HG03175 (cell line): ENCODE data around the gene OR52I1.

ENCODE experiments used
- ATAC-seq: cut with Tn5 transposase; IDR thresholded peaks from one replicate; pipeline ENCODE4 v1.9.1; 2021; ENCODE audit warnings: mild to moderate bottlenecking, moderate library complexity; ENCODE audit not compliant: unreplicated experiment

OR52I1 gene, protein sequence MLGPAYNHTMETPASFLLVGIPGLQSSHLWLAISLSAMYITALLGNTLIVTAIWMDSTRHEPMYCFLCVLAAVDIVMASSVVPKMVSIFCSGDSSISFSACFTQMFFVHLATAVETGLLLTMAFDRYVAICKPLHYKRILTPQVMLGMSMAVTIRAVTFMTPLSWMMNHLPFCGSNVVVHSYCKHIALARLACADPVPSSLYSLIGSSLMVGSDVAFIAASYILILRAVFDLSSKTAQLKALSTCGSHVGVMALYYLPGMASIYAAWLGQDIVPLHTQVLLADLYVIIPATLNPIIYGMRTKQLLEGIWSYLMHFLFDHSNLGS

DNA sequence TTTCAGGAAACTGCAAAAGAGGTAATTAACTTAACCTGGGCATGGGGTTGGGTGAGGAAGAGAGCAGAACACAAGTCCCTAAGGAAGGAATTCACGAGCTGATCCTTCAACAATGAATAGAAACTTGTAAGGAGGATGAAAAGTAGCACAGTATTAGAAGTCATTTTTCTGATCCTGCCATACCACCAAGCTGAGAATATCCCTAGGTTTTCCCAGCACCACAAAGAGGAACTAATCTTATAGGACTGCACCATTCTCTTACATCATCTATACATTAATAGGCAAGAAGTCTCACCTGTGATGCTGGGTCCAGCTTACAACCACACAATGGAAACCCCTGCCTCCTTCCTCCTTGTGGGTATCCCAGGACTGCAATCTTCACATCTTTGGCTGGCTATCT is at the start of gene OR52I1:
OR52I1 (plus strand) TSS at position 301 of the 400 bp plus-strand sequence; CDS start at position 301, 0 bp downstream.
- no peak for ATAC-seq

DNA sequence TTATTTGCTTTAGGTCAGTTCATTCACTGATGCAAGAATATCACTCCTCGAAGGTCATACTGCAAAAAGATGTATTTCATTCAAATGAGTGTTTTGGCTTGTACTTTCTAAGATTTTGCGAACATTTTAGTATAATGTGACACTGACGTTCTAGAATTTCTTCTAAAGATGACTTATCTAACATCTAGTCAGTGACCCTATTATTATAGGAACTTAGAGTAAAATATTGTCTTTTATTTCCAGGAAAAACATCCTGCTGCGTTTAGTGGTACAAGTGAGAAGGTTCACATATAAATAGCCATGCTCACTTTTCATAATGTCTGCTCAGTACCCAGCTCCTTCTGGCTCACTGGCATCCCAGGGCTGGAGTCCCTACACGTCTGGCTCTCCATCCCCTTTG is 48.9 kb upstream of the OR52I1 start, which contains the start of gene OR52M1:
OR52M1 (plus strand) TSS at position 301 of the 400 bp plus-strand sequence; CDS start at position 301, 0 bp downstream.
- no peak for ATAC-seq

DNA sequence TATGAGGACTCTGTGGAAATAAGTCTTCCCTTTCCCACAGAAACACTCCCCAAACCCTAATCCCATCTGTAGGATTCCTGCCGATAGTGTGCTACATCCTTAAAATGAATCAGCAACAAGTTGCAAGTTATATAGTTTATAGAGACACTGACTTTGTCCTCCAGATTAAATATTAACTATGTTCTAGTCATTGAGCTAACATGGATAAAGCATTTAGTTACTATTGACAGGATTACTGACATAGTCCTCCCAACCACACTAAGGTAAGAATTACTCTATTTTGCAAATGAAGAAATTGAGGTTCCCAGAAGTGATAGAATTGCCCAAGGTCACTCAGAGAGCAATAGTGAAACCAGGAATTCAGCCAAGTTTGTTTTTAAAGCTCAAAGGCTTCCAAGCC is 47.0 kb upstream of the OR52I1 start:
- ATAC-seq = no peak

DNA sequence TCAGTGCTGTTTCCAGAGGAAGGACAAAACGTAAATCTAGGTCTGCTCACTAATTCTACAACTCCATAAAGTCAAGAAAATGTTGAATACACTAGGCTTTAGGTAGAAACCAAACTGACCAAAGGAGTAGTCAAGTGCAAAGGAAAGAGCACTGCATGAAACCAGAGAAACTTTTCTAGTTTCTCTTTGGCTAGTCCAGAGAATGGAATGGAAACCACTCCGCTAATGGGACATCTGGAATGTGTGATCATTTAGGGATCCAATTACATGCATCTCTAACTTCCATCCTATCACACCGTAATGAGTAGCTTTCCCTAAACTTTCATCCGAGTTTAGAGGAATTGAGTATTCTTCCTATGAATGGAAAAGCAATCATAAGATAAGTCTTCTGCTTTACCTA is 46.4 kb upstream of the OR52I1 start:
- no peak for ATAC-seq

DNA sequence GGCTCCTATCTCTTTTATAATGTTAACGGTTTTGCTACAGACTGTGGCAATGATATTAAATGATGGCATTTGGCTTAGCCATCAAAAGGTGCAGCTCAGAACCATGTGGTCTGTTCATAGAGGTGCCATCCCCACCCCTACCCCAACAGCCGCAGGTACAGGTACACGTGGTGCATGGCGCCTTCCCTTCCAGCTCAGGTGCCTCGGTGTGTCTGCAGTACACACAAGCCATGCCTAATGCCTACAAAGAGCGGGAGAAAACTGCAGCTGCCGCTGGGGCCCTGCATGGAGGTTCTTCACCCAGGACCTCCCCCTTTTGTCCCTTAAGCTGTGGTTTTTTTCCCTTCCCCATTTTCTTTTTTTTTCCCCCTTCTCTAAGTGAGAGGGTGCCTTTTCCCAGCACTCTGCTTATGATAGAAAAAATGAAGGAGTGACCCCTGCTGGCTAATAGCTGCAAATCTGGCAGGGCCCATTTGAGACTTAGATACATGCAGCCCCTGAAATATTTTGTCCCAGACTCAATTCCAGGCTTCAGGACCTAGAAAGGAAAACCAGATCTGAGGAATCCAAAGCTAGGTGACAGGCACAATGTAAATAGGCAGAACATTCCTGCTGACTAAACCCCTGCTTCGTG is 42.4 kb upstream of the OR52I1 start:
- no peak for ATAC-seq

DNA sequence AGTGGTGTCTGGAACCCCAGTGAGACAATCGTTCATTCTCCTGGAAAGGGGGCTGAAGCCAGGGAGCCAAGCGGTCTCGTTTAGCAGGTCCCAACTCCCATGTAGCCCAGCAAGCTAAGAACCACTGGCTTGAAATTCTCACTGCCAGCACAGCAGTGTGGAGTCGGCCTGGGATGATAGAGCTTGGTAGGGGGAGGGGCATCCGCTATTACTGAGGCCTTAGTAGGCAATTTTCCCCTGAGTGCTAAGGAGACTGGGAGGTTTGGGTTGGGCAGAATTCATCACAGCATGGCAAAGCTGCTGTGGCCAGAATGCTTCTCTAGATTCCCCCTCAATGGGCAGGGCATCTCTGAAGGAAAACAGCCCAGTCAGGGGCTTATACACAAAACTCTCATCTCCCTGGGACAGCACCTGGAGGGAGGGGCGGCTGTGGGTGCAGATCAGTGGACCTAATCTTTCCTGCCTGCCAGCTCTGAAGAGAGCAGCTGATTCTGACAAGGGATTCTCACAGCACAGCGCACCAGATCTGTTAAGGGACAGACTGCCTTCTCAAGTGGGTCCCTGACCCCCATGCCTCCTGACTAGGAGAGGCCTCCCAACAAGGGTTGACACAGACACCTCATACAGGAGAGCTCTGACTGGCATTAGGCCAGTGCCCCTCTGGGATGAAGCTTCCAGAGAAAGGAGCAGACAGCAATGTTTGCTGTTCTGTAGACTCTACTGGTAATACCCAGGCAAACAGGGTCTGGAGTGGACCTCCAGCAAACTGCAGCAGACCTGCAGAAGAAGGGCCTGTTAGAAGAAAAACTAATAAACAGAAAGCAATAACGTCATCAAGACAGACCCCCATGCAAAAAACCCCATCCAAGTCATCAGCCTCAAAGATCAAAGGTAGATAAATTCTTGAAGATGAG is 34.1 kb upstream of the OR52I1 start:
- no peak for ATAC-seq

DNA sequence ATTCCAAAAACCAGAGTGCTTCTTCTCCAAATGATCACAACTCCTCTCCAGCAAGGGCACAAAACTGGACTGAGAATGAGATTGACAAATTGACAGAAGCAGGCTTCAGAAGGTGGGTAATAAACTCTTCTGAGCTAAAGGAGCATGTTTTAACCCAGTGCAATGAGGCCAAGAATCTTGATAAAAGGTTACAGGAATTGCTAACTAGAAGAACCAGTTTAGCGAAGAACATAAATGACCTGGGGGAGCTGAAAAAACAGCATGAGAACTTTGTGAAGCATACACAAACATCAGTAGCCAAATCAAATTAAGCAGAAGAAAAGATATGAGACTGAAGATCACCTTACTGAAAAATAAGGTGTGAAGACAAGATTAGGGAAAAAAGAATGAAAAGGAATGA is 33.4 kb upstream of the OR52I1 start:
- ATAC-seq = no peak

DNA sequence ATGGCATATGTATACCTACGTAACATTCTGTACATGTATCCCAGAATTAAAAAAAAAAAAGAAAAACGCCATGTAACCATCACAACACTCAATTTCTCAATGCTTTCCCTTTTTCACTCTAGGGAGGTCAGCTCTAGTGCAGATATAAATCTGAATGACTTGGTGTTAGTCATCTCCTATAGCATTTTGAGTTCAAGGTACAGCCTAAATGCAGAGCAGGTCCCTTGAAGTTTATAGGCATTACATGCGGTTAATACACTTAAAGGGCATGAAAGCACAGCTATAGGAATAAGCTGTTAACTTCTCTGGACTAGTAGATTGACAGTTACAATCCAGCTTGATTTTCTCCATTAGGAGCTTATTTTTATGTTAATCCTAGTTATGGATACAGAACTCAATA is 28.5 kb upstream of the OR52I1 start:
- ATAC-seq = no peak

DNA sequence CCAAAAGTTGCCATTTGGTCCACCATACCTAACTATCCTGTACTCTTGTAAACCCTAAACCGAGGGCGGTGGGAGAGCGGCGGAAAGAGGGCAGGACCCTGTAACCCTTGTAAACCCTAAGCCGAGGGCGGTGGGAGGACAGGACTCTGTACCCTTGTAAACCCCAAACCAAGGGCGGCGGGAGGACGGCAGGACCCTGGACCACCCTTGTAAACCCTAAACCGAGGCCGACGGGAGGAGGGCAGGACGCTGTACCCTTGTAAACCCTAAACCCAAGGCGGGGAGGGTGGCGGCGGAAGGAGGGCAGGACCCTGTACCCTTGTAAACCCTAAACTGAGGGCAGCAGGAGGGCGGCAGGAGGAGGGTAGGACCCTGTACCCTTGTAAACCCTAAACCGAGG is 24.8 kb upstream of the OR52I1 start:
- ATAC-seq = no peak

DNA sequence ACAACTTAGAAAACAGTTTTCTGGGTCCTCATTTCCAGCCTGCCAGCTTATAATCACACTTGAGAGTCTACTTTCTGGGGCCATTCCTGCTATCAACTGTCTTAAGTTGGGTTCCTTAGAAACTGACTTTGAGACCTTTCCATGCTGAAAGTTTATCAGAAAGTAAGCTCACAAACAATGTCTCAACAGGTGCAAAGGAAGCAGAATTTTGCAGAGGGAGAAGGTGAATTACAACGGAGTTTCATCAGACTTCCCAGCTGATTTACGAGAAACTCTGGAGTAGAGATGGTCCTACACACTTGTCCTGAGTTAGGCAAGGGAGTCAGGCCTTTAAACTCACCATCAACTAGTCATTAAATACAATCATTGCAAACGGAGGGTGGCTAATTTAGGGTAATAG is 17.0 kb upstream of the OR52I1 start:
- no peak for ATAC-seq

DNA sequence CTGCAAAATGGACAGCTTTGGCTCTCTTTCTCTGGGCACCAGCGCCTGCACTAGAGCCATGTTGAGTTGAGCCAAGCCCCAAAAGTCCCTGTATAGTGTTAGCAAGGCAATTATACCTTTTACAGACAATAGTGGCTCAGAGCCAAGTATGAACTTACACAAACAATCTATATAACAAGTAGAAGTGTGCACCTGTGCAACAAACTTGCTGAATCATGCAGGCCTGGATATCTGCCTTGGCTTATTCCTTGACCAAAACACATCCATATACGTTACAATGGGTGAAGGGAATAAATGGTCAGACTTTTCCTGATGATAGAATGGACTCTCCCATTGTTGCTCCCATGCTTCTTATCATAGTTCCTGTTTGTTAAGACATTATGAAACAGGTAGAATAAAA is 16.1 kb upstream of the OR52I1 start:
- no peak for ATAC-seq

DNA sequence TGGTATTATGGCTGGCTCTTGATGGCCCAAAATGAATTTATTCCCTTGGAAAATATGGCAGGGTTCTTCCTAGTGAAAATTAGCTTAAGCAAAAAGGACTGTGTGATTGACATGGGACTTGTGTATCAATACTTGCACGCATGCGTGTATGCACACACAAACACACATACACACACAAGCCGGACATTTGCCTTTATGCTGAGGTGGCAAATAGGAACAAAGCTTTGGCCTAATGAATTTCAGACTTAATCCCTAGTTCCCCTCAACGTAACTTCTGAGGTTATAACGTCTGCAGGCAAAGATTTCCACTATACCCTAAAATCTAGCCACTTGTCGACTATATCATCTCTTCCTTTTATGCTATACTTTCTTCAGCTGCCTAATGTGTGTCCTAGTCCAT is 15.2 kb upstream of the OR52I1 start:
- no peak for ATAC-seq

DNA sequence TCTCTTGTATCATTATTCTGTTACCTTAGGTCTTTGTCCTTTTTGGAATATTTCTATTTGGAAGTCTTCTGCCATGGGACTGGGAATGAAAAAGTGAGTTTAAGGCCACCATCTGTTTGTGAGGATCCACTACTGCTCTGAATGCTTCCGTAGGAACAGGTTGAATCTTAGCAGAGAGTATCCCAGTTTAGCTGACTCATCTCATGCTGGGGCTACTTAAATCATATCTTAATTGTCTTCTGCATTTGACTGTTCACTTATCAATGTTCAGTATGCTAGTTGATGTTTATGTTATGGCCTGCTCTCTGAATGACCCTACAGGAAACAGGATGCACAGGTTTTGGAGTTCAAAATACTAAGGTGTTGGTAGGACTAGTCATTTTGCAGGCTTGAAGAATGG is 13.7 kb upstream of the OR52I1 start:
- no peak for ATAC-seq

DNA sequence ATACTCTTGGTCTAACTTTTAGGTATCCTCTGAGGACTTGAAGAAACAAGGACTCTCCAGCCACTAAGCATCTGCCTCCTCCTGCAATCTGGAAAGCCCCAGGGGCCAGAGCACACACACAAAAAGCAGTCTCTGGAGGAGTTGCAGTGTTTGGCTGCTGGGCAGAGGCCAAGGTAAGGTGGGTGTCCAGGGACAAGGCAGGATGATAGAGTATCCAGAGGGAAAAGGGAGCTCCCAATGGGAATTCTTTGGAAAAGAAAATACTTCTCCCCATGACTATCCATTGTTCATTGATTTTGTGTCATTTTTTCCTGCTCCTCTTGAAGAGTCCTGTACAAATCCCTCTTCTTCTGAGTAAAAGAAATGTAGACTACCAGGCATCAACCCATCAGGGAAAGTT is 12.4 kb upstream of the OR52I1 start, which contains the start of gene OR52I2:
OR52I2 (plus strand) TSS at position 301 of the 400 bp plus-strand sequence.
- ATAC-seq = no peak

DNA sequence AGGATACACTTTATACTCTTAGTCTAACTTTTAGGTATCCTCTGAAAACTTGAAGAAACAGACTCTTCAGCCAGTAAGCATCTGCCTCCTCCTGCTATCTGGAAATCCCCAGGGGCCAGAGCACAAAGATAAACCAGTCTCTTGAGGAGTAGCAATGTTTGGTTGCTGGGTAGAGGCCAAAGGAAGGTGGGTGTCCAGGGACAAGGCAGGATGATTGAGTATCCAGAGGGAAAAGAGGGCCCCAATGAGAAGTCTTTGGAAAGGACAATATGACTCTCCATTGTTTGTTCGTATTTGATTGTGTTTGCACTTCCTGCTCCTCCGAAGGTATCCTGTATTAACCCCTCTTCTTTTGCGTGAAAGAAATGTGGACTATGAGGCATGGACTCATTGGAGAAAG is 4.8 kb upstream of the OR52I1 start:
- ATAC-seq = no peak

DNA sequence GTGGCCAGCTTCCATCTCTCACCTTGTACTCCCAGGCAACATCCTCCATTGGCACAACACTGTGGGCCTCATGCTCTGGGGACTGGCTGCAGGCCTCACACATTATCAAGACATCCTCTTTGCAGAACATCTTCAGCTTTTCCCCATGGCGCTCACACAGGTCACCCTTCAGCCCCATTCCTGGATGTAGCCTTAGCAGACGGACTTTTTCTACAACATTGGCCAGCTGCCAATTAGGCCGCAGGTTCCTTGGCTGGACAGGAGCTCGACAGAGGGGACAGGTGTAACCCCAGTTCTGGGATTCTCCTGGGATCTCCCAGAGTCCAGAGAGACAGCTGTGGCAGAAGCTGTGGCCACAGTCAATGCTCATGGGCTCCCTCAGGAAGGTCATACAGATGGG is 11.2 kb downstream of the OR52I1 start:
- no peak for ATAC-seq

DNA sequence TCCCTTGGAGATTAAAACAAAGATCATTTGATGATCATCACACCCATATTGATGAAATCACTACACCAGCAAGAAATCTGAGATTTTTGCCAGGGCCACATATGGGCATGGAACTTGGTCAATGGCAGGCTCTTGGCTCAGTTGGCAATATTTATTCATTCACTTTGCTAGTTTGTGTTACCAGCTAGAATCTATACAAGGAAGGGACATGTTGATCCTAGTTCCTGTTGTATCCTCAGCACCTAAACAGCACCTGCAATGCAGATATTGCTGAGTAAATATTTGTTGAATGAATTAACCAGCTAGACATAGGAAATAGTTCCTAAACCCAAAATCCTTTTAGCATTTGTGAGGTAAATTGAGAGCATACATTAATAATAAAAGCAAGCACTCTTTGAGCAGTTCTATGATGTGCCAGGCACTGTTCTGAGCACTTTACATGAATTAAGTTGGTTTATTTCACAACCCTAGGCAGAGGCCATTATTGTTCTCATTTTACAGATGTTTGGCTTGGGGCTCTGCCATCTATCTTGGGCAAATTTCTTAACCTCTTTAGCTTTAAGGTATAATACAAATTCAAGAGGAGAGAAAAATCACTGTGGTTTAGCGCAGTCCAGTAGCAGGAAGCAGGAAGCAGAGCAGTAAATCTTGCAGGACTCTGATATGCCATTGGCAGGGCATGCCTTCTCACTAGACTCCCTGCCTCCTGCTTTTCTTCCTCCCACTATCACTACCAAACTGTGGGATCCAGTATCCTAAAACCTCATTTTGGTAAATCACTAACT is 12.6 kb downstream of the OR52I1 start:
- no peak for ATAC-seq

DNA sequence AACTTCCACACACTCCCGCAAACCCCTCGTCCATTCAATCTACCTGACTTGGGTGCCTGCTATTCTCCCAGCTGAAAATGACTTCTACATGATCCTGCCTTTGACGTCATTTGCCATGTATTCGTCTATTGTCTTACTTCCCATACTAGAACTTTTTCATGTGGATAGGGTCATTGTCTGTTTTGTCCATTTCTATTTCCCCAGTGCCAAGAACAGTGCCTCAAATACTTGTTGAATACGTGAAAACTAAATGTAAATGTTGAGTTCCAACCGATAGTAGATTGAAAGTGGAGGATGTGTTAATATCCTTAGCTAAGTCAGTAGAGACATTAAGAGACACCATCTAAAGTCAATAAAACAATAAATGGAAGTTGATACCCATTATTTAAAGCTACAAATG is 13.3 kb downstream of the OR52I1 start:
- no peak for ATAC-seq

DNA sequence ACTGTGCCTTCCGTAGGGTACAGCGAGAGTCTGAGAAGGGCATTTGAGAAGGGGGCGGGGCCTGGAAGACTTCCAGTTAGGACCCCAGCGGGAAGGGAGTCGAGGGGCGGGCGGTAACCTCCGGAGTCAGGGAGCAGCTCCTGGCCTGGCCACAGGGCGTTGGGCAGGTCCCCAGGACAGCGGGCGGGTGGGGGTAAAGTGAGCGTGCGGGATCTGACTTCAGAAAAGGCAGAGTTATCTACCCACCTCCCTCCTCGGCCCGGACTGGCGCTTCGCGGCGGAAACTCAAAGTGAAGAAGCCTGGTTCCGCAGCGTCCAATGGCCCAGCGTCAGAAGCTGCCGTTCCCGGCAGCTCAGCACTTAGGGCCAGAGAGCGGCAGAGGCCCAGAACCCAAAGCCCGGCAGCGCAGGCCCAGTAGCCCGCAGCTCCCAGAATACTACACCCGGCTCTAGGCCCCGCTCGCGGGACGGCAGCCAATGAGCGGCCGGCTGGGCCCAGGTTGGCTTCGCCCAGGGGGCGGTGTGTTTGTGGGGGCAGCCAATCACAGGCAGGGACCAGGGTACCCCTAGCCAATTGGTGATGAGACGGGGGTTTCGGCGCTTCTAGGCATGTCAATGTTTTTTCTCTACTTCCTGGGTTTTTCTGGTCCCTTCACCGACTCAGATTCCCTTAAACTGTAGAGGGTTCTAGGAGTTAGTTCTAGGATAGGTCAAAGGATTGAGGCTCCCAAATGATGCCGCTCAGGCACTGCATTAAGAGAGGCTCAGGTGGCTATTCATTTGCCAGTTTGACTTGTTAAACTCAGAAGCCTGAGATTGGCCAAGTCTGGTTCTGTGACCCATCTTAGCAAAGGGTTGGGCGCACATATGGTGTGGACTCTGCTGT is 14.2 kb downstream of the OR52I1 start, which contains the start of gene TRIM68:
TRIM68 (minus strand) TSS at position 451 of the 886 bp plus-strand sequence. CDS start 2,727 bp downstream, outside the sequence.
- ATAC-seq = peak; percentile 100
